ENCODE data around the gene SDC3.
A peak's percentile ranks its signal among the peaks of the same experiment; 100 is the strongest.
"Not testable (repeated sequence)": the region's sequence is repeated elsewhere in the genome, so short reads cannot be mapped to it uniquely, and the experiment has no call there.

SDC3 gene

GRCh38 chr1:30872948-30873263, 35.7 kb downstream of the SDC3 start:
- peak in 2 of 3 experiments; percentile 48 to 52 for DNase-seq

- DNase-seq = no peak
Measured at GRCh38 chr1:30872033-30872947, 36.3 kb downstream of the SDC3 start.

DNA sequence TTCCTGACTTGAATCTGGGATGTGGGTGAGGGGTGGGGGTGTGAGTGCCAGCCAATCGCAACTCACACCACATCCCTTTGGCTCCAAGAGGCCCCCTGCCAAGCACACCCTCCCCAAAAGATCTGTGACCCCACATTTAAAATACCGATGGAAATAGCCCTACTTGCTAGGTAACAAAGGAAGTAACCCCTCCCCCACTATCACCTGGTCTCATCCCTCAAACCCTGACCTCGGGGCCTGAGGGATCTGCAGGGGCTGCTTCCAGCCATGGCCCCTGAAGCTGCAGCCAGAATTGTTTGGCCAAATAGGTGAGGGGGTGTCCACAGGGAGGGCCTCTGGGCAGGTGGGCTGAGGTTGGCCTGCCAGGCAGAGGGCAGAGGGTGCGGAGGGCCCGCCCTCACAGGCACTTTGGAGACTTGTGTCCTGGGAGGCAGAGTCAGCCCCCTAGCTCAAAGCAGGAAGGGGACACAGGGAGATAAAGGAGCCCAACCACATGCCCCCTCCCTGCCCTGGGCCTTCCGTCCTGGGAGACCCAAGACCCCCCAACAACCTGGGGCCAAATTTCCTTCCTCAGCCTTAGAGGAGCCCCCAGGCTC, 37.2 kb downstream of the SDC3 start:
- DNase-seq = no peak

DNA sequence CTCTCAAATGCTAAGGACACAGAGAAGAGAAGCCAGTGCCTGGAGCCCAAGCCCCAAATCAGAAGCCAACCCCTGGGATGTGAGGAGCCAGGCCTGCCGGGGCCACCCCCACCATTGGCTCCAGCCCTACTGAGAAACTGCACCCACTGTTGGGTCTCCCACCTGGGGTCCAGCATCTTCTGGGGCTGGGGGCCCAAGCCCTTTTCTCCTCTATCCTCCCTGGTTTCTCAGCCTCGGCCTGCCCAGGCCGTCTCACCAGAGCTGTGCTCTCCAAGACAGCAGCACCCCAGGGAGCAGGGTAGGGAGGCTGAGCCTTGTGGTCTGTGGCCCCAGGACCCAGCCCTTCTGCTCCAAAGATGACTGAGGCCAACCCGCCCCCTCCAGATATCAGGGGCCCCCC, 37.9 kb downstream of the SDC3 start:
- DNase-seq = no peak

- DNase-seq = no peak
Measured at GRCh38 chr1:30870035-30870434, 38.5 kb downstream of the SDC3 start.

- no peak for DNase-seq
Measured at GRCh38 chr1:30868833-30869435, 39.6 kb downstream of the SDC3 start.

GRCh38 chr1:30868057-30868456, 40.5 kb downstream of the SDC3 start:
- not testable (repeated sequence) for DNase-seq

DNA sequence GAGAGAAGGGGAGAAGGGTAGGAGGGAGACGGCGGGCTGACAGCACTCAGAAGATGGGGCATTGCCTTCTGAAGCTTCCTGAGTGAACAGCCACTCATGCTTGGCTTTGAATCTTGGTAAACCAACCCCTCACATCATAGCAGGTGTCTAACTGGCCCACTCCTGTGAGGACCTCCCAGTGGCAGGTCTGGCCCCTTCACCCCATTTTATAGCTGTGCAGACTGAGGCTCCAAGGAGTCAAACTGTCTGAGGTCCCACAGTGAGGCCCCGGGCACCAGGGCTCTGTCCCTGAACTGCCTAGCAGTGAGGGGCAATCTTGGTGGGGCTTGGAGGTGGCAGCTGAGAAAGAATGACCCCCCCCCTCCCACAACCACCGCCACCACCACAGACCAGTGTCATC, 41.0 kb downstream of the SDC3 start:
- no peak for DNase-seq

- DNase-seq = no peak
Measured at GRCh38 chr1:30866594-30866993, 42.0 kb downstream of the SDC3 start.

- DNase-seq = no peak
Measured at GRCh38 chr1:30864681-30865080, 43.9 kb downstream of the SDC3 start.

DNA sequence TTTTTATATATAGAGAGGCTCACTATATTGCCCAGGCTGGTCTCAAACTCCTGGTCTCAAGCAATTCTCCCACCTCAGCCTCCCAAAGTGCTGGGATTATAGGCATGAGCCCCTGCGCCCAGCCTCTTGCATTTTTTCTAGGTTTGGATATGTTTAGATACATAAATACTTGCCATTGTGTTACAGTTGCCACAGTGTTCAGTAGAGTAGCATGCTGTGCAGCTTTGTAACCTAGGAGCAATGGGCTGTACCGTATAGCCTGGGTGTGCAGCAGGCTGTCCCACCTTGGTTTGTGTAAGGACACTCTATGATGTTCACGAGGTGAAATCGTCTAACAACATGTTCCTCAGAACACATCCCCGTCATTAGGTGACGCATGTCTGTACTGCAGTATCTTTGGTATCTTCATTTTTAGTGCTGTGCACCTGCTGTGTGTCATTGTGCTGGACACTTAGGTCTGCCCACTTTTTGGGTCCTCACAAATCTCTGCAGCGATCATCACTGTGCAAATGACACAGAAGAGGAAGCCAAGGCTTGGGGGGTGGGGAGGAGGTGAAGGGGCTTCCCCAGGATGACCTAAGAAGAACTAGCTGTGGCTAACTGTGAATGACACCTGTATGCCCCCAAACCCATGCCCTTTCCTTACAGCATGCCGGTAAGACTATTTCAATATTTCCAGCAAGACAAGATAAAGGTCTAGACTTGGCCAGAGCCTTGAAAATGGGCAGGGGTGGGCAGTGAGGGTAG, 44.5 kb downstream of the SDC3 start:
- DNase-seq = no peak

DNA sequence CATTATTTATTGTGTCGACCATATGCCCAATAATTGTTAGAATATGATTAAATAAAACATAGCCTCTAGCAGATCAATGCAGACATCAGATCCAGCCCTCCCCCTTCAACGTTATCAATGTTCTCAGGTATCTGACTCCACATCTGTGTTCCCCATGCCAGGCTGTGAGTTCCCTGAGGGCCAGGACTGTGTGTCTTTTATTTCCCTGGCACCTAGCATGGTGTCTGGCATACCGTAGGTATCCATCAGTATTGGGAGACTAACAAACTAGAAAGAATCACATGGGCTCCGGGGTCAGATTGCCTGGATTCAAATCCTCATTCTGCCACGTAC, 48.3 kb downstream of the SDC3 start:
- DNase-seq = no peak

DNA sequence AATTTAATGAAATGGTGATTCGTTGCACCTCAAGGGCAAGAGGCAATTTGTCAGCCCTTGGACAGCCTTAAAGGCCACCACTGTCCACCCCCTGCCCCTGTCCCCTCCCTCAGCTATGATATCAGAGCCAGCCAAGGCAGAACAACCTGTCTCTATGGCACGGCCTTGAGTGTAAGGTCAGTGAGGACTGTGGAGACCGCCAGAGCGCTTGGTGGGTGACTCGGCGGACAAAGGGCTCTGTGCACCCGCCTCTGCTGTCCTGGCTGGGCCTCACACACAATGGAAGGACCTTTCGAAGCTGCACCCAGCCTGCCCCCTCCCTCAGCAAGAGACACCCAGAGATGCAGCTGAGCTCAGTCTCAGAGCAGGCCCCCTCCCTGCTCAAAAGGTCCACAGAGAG, 50.6 kb downstream of the SDC3 start:
- no peak for DNase-seq

GRCh38 chr1:30857062-30857461, 51.5 kb downstream of the SDC3 start:
- DNase-seq = peak in 1 of 3 experiments; percentile 52

GRCh38 chr1:30856260-30856790, 52.2 kb downstream of the SDC3 start:
- DNase-seq = peak; percentile 93 to 100 (median 97)

- DNase-seq = no peak
Measured at GRCh38 chr1:30855686-30856259, 52.8 kb downstream of the SDC3 start.

- no peak for DNase-seq
Measured at GRCh38 chr1:30853350-30853749, 55.2 kb downstream of the SDC3 start.

GRCh38 chr1:30852026-30852425, 56.5 kb downstream of the SDC3 start:
- no peak for DNase-seq

GRCh38 chr1:30851286-30851685, 57.3 kb downstream of the SDC3 start:
- DNase-seq = no peak

- no peak for DNase-seq
Measured at GRCh38 chr1:30850607-30851006, 58.0 kb downstream of the SDC3 start.

DNA sequence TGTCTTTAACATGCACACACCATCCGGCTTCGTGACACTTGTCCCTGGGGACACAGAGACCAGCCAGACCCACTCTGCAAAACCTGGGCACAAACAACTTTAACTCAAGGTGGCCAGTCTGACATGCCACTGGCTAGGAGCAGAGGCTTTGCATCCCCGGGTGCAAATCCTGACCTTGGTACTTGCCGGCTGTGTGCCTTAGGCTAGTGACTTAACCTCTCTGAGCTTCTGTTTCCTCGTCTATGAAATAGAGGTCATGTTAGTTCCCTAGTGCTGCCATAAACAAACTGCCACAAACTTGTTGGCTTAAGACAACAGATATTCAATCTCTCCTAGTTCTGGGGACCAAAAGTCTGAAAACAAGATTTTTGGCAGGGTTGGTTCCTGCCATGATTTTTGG, 60.4 kb downstream of the SDC3 start:
- no peak for DNase-seq

DNA sequence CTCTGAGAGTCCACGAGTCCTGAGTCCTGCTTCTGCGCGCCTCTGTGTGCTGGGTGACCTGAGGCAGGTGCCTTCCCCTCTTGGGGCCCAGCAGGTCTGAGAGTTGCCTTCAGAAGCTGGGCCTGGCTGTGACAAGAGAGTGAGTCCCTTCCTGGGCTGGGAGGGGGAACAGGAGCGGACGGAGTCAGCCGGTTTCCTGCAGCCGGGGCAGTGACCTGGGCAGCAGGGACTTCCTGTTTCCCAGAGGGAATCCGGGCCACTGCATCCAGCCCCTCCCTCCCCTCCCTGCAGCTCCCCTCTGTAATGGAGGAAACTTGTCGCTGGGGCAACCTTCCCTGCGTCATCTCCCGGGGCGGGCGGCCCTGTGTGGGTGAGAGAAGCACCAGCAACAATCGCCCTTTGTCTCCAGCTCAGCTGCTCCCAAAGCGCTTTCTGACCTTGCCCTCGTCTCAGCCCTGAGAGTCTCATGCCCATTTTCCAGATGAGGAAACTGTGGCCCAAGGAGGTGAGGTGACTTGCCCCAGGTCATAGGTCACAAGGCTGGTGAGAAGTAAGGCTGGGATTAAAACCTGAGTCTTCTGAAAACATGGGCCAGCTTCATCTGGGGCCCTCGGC, 61.1 kb downstream of the SDC3 start:
- peak in 2 of 3 experiments; percentile 80 to 89 for DNase-seq

All from NCI-H1417 (cell line).